H1 (cell line): ENCODE data around the gene SLC10A6. TPM values are rescaled to one million over a fixed set of nuclear protein-coding genes. Genes with fewer than 3 reads are reported as not detected.

Experiments used
- CTCF ChIA-PET: fragments of 300-600 bp; sonication (Branson Sonifier 250); formaldehyde crosslinking; loops from one replicate; lab custom pipeline; 2021; ENCODE audit not compliant: partially characterized antibody; lab: Charles Lee
- POLR2A ChIA-PET: fragments of 300-600 bp; sonication (Branson Sonifier 250); formaldehyde crosslinking; loops from one replicate; lab custom pipeline; 2021; ENCODE audit warnings: inconsistent platforms; ENCODE audit not compliant: partially characterized antibody; lab: Charles Lee
- DNase-seq, 2 experiments: peaks; one replicate each; pipeline versions ENCODE4 v3.0.0 to v3.0.0-alpha.2; 2010 to 2022; ENCODE audit warnings: low spot score in 2 of 2, low read depth in 1 of 2, mixed read lengths in 1 of 2
- FAIRE-seq: peaks from 2 replicates; lab custom pipeline; 2011; peaks lifted over from hg19 to GRCh38; lab: Jason Lieb, UNC
- H2AFZ ChIP-seq: 2 replicates; pipeline ENCODE4 v1.8.1; 2012; ENCODE audit warnings: low read length, inconsistent platforms
- H2AK5ac ChIP-seq: 2 replicates; pipeline ENCODE4 v1.6.1; 2013; ENCODE audit warnings: low read depth, low read length
- H2BK120ac ChIP-seq: replicated peaks from 2 replicates; pipeline ENCODE3; 2013; ENCODE audit warnings: low read depth, low read length, inconsistent platforms
- H2BK12ac ChIP-seq: 2 replicates; pipeline ENCODE4 v1.6.1; 2013; ENCODE audit warnings: low read depth, low read length
- H2BK15ac ChIP-seq: 2 replicates; pipeline ENCODE4 v1.6.1; 2013; ENCODE audit warnings: low read length
- H2BK20ac ChIP-seq: 2 replicates; pipeline ENCODE4 v1.6.1; 2013; ENCODE audit warnings: low read length
- H2BK5ac ChIP-seq: 2 replicates; pipeline ENCODE4 v1.6.1; 2013; ENCODE audit warnings: low read depth, low read length
- H3K14ac ChIP-seq: 2 replicates; pipeline ENCODE4 v1.6.1; 2013; ENCODE audit warnings: inconsistent platforms; ENCODE audit not compliant: insufficient read length
- H3K18ac ChIP-seq: 2 replicates; pipeline ENCODE4 v1.6.1; 2013; ENCODE audit warnings: low read length; ENCODE audit errors: extremely low read depth
- H3K23ac ChIP-seq: 2 replicates; pipeline ENCODE4 v1.6.1; 2013; ENCODE audit warnings: inconsistent platforms; ENCODE audit not compliant: insufficient read length
- H3K23me2 ChIP-seq: 2 replicates; pipeline ENCODE4 v1.6.1; 2013; ENCODE audit warnings: low read depth, low read length
- H3K27ac ChIP-seq: 2 replicates; pipeline ENCODE4 v1.6.1; 2011; ENCODE audit warnings: low read depth, low read length, inconsistent platforms
- H3K27me3 ChIP-seq, 4 experiments: replicated peaks in 1 of 4; 1 replicate in 1 of 4; 2 replicates in 3 of 4; pipeline versions ENCODE4 v1.6.1 to v1.8.1; 2011 to 2013; ENCODE audit warnings: low read length in 3 of 4, mild to moderate bottlenecking in 3 of 4, inconsistent platforms in 2 of 4, mixed read lengths in 2 of 4, moderate library complexity in 1 of 4; ENCODE audit not compliant: control insufficient read depth in 3 of 4, insufficient read depth in 3 of 4; ENCODE audit errors: extremely low read depth in 1 of 4
- H3K36me3 ChIP-seq, 4 experiments: 2 replicates each; pipeline versions ENCODE4 v1.6.1 to v1.8.1; 2011 to 2013; ENCODE audit warnings: mild to moderate bottlenecking in 4 of 4, low read length in 3 of 4, moderate library complexity in 2 of 4, control low read depth in 1 of 4, inconsistent platforms in 1 of 4; ENCODE audit not compliant: insufficient read depth in 4 of 4, control insufficient read depth in 2 of 4
- H3K4ac ChIP-seq: replicated peaks from 2 replicates; pipeline ENCODE3; 2013; ENCODE audit warnings: low read length, low read depth, mixed read lengths, inconsistent platforms; ENCODE audit not compliant: insufficient read length
- H3K4me1 ChIP-seq, 4 experiments: replicated peaks in 1 of 4; 1 replicate in 1 of 4; 2 replicates in 3 of 4; pipeline versions ENCODE4 v1.6.1 to v1.8.1; 2011 to 2013; ENCODE audit warnings: low read length in 3 of 4, inconsistent platforms in 2 of 4, mixed read lengths in 1 of 4; ENCODE audit not compliant: insufficient read depth in 4 of 4, control insufficient read depth in 3 of 4
- H3K4me2 ChIP-seq, 2 experiments: 2 replicates each; pipeline versions ENCODE4 v1.6.1 to v1.8.1; 2011 to 2013; ENCODE audit warnings: low read depth in 2 of 2, low read length in 2 of 2, control low read depth in 1 of 2, inconsistent platforms in 1 of 2, mild to moderate bottlenecking in 1 of 2; ENCODE audit not compliant: insufficient read depth in 1 of 2
- H3K4me3 ChIP-seq, 4 experiments: fragments of 200-600, 300-600 bp in 1 of 4; sonication (generic), shearing (Covaris generic), sonication (Bioruptor Twin) in 1 of 4; 2 replicates each; pipeline versions ENCODE4 v1.5.1 to v1.8.1; 2011 to 2016; ENCODE audit warnings: low read length in 4 of 4, low read depth in 3 of 4, control low read depth in 2 of 4, inconsistent platforms in 2 of 4, mild to moderate bottlenecking in 2 of 4, mixed read lengths in 1 of 4, moderate library complexity in 1 of 4; ENCODE audit not compliant: insufficient read depth in 2 of 4; ENCODE audit errors: extremely low read depth in 1 of 4
- H3K56ac ChIP-seq: replicated peaks from 2 replicates; pipeline ENCODE3; 2013; ENCODE audit warnings: low read depth, mild to moderate bottlenecking, mixed read lengths, low read length, inconsistent platforms; ENCODE audit not compliant: insufficient read length
- H3K79me1 ChIP-seq: 2 replicates; pipeline ENCODE4 v1.6.1; 2013; ENCODE audit warnings: low read depth, low read length, control low read depth
- H3K79me2 ChIP-seq, 2 experiments: 2 replicates each; pipeline versions ENCODE4 v1.6.1 to v1.8.1; 2012 to 2013; ENCODE audit warnings: low read length in 2 of 2, mild to moderate bottlenecking in 2 of 2, inconsistent platforms in 1 of 2; ENCODE audit not compliant: insufficient read depth in 2 of 2, control insufficient read depth in 1 of 2
- H3K9ac ChIP-seq, 4 experiments: replicated peaks in 1 of 4; 1 replicate in 1 of 4; 2 replicates in 3 of 4; pipeline versions ENCODE4 v1.6.1 to v1.8.1; 2011 to 2013; ENCODE audit warnings: low read depth in 3 of 4, low read length in 3 of 4, control low read depth in 2 of 4, mild to moderate bottlenecking in 2 of 4, moderate library complexity in 2 of 4, inconsistent platforms in 1 of 4; ENCODE audit errors: extremely low read depth in 1 of 4
- H3K9me3 ChIP-seq, 2 experiments: 2 replicates each; pipeline versions ENCODE4 v1.6.1 to v1.8.1; 2012 to 2013; ENCODE audit warnings: mild to moderate bottlenecking in 2 of 2, moderate library complexity in 2 of 2, control low read depth in 1 of 2, inconsistent platforms in 1 of 2, low read depth in 1 of 2, low read length in 1 of 2, mixed read lengths in 1 of 2; ENCODE audit not compliant: insufficient read depth in 2 of 2
- H4K20me1 ChIP-seq, 2 experiments: replicated peaks in 1 of 2; 2 replicates each; pipeline versions ENCODE3 to v1.8.1; 2011 to 2013; ENCODE audit warnings: inconsistent platforms in 2 of 2, low read length in 2 of 2, mild to moderate bottlenecking in 1 of 2; ENCODE audit not compliant: insufficient read depth in 2 of 2, control insufficient read depth in 1 of 2
- H4K5ac ChIP-seq: 2 replicates; pipeline ENCODE4 v1.6.1; 2013; ENCODE audit warnings: low read length, low read depth, mixed read lengths, inconsistent platforms; ENCODE audit not compliant: insufficient read length
- H4K8ac ChIP-seq: 2 replicates; pipeline ENCODE4 v1.8.0; 2013; ENCODE audit warnings: mild to moderate bottlenecking, moderate library complexity, low read length, inconsistent platforms; ENCODE audit not compliant: insufficient read depth; ENCODE audit errors: extremely low read depth
- H4K91ac ChIP-seq: replicated peaks from 2 replicates; pipeline ENCODE3; 2013; ENCODE audit warnings: low read length, mixed read lengths, inconsistent platforms; ENCODE audit not compliant: insufficient read length
- NANOG ChIP-seq: IDR thresholded peaks from 2 replicates; pipeline ENCODE4 v1.6.1; 2011; ENCODE audit warnings: low read length, low read depth, mild to moderate bottlenecking, inconsistent platforms; ENCODE audit not compliant: insufficient read depth, poor library complexity, severe bottlenecking
- RAD21 ChIP-seq, 2 experiments: IDR thresholded peaks in 1 of 2; conservative IDR thresholded peaks in 1 of 2; 2 replicates each; pipeline ENCODE4 v1.6.1; 2011; ENCODE audit warnings: low read depth in 2 of 2, low read length in 2 of 2, improper control_type of control experiment in 1 of 2, inconsistent platforms in 1 of 2, mild to moderate bottlenecking in 1 of 2, moderate library complexity in 1 of 2
- RNF2 ChIP-seq: fragments of 200-900, 300-1000 bp; sonication (generic); IDR thresholded peaks from 2 replicates; pipeline ENCODE4 v1.7.1; 2016; ENCODE audit warnings: borderline replicate concordance, low read depth, mild to moderate bottlenecking, antibody characterized with exemption, low read length; ENCODE audit not compliant: poor library complexity, severe bottlenecking; ENCODE audit errors: missing control alignments
- TCF12 ChIP-seq: IDR thresholded peaks from 2 replicates; pipeline ENCODE4 v1.6.1; 2011; ENCODE audit warnings: low read depth, mild to moderate bottlenecking, low read length
- ZNF274 ChIP-seq: IDR thresholded peaks from 2 replicates; pipeline ENCODE4 v1.7.0; 2012; ENCODE audit warnings: low read length, borderline replicate concordance; ENCODE audit errors: extremely low read depth
- WGBS, 2 experiments: shearing (Covaris generic) in 1 of 2; methylation state at CpG; one replicate each; pipeline versions ENCODE4 v1.1.6 to v1.1.7; 2013 to 2015; ENCODE audit warnings: low lambda C conversion rate in 2 of 2, mixed read lengths in 2 of 2, inconsistent platforms in 1 of 2, low coverage in 1 of 2, missing lambda C conversion rate in 1 of 2; ENCODE audit not compliant: insufficient replicate concordance in 2 of 2, insufficient coverage in 1 of 2, insufficient read length in 1 of 2; ENCODE audit errors: extremely low coverage in 1 of 2, missing lambda C conversion rate in 1 of 2; 5-methylcytosine and 5-hydroxymethylcytosine counted together
- polyA plus RNA-seq, 7 experiments: library from polyadenylated mRNA; depleted of rRNA in 3 of 7; stranded (reverse) in 5 of 7; unstranded in 2 of 7; fragments of >200 nt in 5 of 7; fragments of 200-250 nt in 2 of 7; gene quantifications; 1 replicate in 5 of 7; 2 replicates in 1 of 7; 4 replicates in 1 of 7; pipeline versions ENCODE4 v1.2.1 to v1.2.3, GENCODE V29; 2011 to 2013; ENCODE audit warnings: missing spikeins in 2 of 7, mixed read lengths in 2 of 7
- total RNA-seq: library from RNA; stranded (reverse); fragmentation: NEBNext Ultra II Directional; extraction: Animal tissue kit (Norgen Biotek cat#: 25700); gene quantifications from 2 replicates; pipeline ENCODE4 v1.2.1, GENCODE V29; 2021

SLC10A6 gene
- total and polyA plus RNA-seq, 2 of the 8 experiments (the other 6 are each of a cell fraction or from before 2014, with no cell fraction given): not detected

GRCh38 chr4:86857341-86858052, 8.3 kb upstream of the SLC10A6 start:
- peak overlapping the region; percentile 26 to 55 for H3K4me2 ChIP-seq

More at GRCh38 chr4:86857341-86858052, 8.3 kb upstream of the SLC10A6 start:
- no peak overlapping the region for H3K27ac ChIP-seq
- no peak overlapping the region for H4K8ac ChIP-seq
- no peaks in the 10 kb centered on the region for H3K79me2 ChIP-seq
- peak overlapping the region in 1 of 4 experiments; percentile 8; a peak in 1 of 8 replicates for H3K4me3 ChIP-seq
- 9% methylated on average over 8 of the region's 8 CpGs; no CpG with 5 or more reads in 1 of the 2 experiments for WGBS, 2 experiments
- H3K18ac ChIP-seq: no peak overlapping the region
- no peak overlapping the region for H2AK5ac ChIP-seq
- H2BK15ac ChIP-seq: no peak overlapping the region
- no peaks in the 10 kb centered on the region for H3K23me2 ChIP-seq
- H3K27me3 ChIP-seq: peaks cover 0 to 16% (median 12%) of the 10 kb centered on the region in 4 experiments; a peak in 5 of 7 replicates
- H3K4ac ChIP-seq: no peak overlapping the region
- no peak overlapping the region for H2BK5ac ChIP-seq
- no peaks in the 10 kb centered on the region for H4K20me1 ChIP-seq
- POLR2A ChIA-PET: no interaction called here
- no peak overlapping the region for H3K14ac ChIP-seq
- no peak overlapping the region for H4K91ac ChIP-seq
- no peak overlapping the region for H2BK12ac ChIP-seq
- TF ChIP-seq ZNF274 (no peak), NANOG (peak; percentile 61), RAD21 (IDR thresholded peaks at IDR 0.05 in 1 of 2, conservative IDR thresholded peaks at IDR 0.05 in 1 of 2; ENCODE audit: low read depth in 2 of 2, low read length in 2 of 2) (0 out of 4 replicates have a peak, but pooled peaks of 1 of the 2 experiments have one; percentile 1), RNF2 (no peak), TCF12 (0 out of 2 replicates have a peak, but pooled peaks have one; percentile 54)
- peaks cover 0 to 3% (median under 1%) of the 10 kb centered on the region in 4 experiments; a peak in 2 of 7 replicates for H3K4me1 ChIP-seq
- no peak overlapping the region for H3K23ac ChIP-seq
- CTCF ChIA-PET: interaction anchor here (1.0 kb wide), 1 partner anchor 66 kb away, joined by 3 read pairs; no protein-coding TSS in a partner anchor
- no peaks in the 10 kb centered on the region for H3K36me3 ChIP-seq
- no peak overlapping the region for H2AFZ ChIP-seq
- DNase-seq (peak in 1 of 2 experiments; percentile 31), FAIRE-seq (peak; percentile 57)
- H2BK120ac ChIP-seq: no peak overlapping the region
- H2BK20ac ChIP-seq: no peak overlapping the region
- no peaks in the 10 kb centered on the region for H3K9me3 ChIP-seq
- H4K5ac ChIP-seq: no peak overlapping the region
- H3K56ac ChIP-seq: no peak overlapping the region
- no peak overlapping the region for H3K9ac ChIP-seq
- no peaks in the 10 kb centered on the region for H3K79me1 ChIP-seq
